ENCODE results near the gene AASDH.
"Not testable (repeated sequence)": the region's sequence is repeated elsewhere in the genome, so short reads cannot be mapped to it uniquely, and the experiment has no call there.

GRCh38 chr4:56362981-56363380, 24.3 kb downstream of the AASDH start:
- not testable (repeated sequence) for TF ChIP-seq EZH2 (IDR thresholded peaks at IDR 0.05; ENCODE audit: borderline replicate concordance, low read depth, low read length, poor library complexity, severe bottlenecking); CTCF (conservative IDR thresholded peaks at IDR 0.05; ENCODE audit: low read depth, low read length)
